ENCODE data around the gene MT1H. TPM values are rescaled to one million over a fixed set of nuclear protein-coding genes. Genes with fewer than 3 reads are reported as not detected.

Gene MT1H
- total and polyA plus RNA-seq, 2 donors (not counting 1 experiment from before 2014, with no cell fraction given), result not detected

- no peak for DNase-seq
- H2AFZ ChIP-seq (ENCODE audit: insufficient read depth, low read depth, low read length, poor library complexity, severe bottlenecking), result no peak overlapping the region
Measured at GRCh38 chr16:56679078-56679730, 9.6 kb downstream of the MT1H start.

More at GRCh38 chr16:56679078-56679730, 9.6 kb downstream of the MT1H start:
- no peak overlapping the region for H3K4me3 Mint-ChIP-seq
- Histone ChIP-seq H3K4me2 (replicated peaks; ENCODE audit: low read depth, low read length, poor library complexity, severe bottlenecking) (no peak overlapping the region), H3K9ac (ENCODE audit: low read length) (no peak overlapping the region), H3K36me3 (replicated peaks in 1 of 2; ENCODE audit: control extremely low read depth in 1 of 2, control insufficient read depth in 1 of 2, extremely low read depth in 1 of 2, insufficient read depth in 2 of 2, low read length in 1 of 2) (no peaks in the 10 kb centered on the region), H4K20me1 (ENCODE audit: control insufficient read depth, insufficient read depth, low read length, poor library complexity, severe bottlenecking) (no peaks in the 10 kb centered on the region), H3K79me2 (ENCODE audit: control insufficient read depth, insufficient read depth, low read length) (no peaks in the 10 kb centered on the region), H3K4me3 (ENCODE audit: control extremely low read depth in 1 of 5, extremely low read depth in 1 of 5, insufficient read depth in 1 of 5, low read depth in 2 of 5, low read length in 4 of 5) (no peak overlapping the region), H3K4me1 (ENCODE audit: control insufficient read depth in 2 of 2, insufficient read depth in 2 of 2, low read length in 2 of 2) (peaks cover 24 to 25% of the 10 kb centered on the region in 2 donors), H3K27ac (ENCODE audit: low read length in 2 of 2) (no peak overlapping the region), H3K9me3 (ENCODE audit: control extremely low read depth in 1 of 3, control insufficient read depth in 2 of 3, insufficient read depth in 1 of 3, low read length in 2 of 3) (no peaks in the 10 kb centered on the region), H3K27me3 (replicated peaks in 1 of 4; ENCODE audit: control extremely low read depth in 1 of 4, control insufficient read depth in 3 of 4, insufficient read depth in 4 of 4, low read length in 3 of 4) (peaks cover 0 to 33% (median 12%) of the 10 kb centered on the region in 4 experiments)
- CTCF ChIA-PET, result no interaction called here
- peaks cover 28% of the 10 kb centered on the region for H3K4me1 Mint-ChIP-seq
- H3K9me3 Mint-ChIP-seq (ENCODE audit: insufficient read depth), result no peaks in the 10 kb centered on the region
- intact Hi-C loops (cut with micrococcal nuclease), result no loop called here
- TF ChIP-seq CTCF (IDR thresholded peaks at IDR 0.05) (no peak), EZH2 (IDR thresholded peaks at IDR 0.05; ENCODE audit: borderline replicate concordance, insufficient read depth, low read depth, low read length, poor library complexity, severe bottlenecking) (no peak)
- WGBS (ENCODE audit: insufficient coverage), result 92% methylated on average over 1 of the region's 3 CpGs
- POLR2A ChIA-PET, result no interaction called here
- peaks cover 23% of the 10 kb centered on the region for H3K27me3 Mint-ChIP-seq
- ATAC-seq (ENCODE audit: low read depth), result no peak
- H3K27ac Mint-ChIP-seq, result no peak overlapping the region

All from B cell (primary cell).